AG10803 (cell line): Measurements from ENCODE around the gene TNPO1.

Experiments
- DNase-seq: peaks from one replicate; pipeline ENCODE4 v3.0.0; 2010; ENCODE audit warnings: low read depth
- H3K4me3 ChIP-seq: 2 replicates; pipeline ENCODE4 v1.5.1; 2011; ENCODE audit warnings: mild to moderate bottlenecking, low read length, control low read depth
- CTCF ChIP-seq: conservative IDR thresholded peaks from 2 replicates; pipeline ENCODE4 v1.5.1; 2011; ENCODE audit warnings: mild to moderate bottlenecking, low read length, control low read depth, inconsistent platforms

Gene TNPO1

GRCh38 chr5:72943307-72943706 lies 126.8 kb downstream of the TNPO1 start:
- TF ChIP-seq CTCF = no peak

GRCh38 chr5:72947498-72947897 lies 131.0 kb downstream of the TNPO1 start:
- TF ChIP-seq CTCF = no peak
- DNase-seq = no peak
- no peak overlapping the region for H3K4me3 ChIP-seq

More at GRCh38 chr5:72943307-72943706, 126.8 kb downstream of the TNPO1 start:
- H3K4me3 ChIP-seq = no peak overlapping the region
- DNase-seq = no peak

GRCh38 chr5:72949481-72949880 lies 133.0 kb downstream of the TNPO1 start:
- no peak for DNase-seq
- no peak overlapping the region for H3K4me3 ChIP-seq
- no peak for TF ChIP-seq CTCF

- DNase-seq = peak; percentile 75
- peak overlapping the region; percentile 6; the same call in 1 of the 2 replicates for H3K4me3 ChIP-seq
- TF ChIP-seq CTCF = no peak
Measured at GRCh38 chr5:72951671-72952468, 135.4 kb downstream of the TNPO1 start.

GRCh38 chr5:72954389-72954788 lies 137.9 kb downstream of the TNPO1 start:
- TF ChIP-seq CTCF = no peak
- H3K4me3 ChIP-seq = no peak overlapping the region
- DNase-seq = no peak

- no peak for DNase-seq
- peak overlapping the region; percentile 70 for H3K4me3 ChIP-seq
- no peak for TF ChIP-seq CTCF
Measured at GRCh38 chr5:72955143-72955767, 138.8 kb downstream of the TNPO1 start.

- DNase-seq = peak; percentile 96
- TF ChIP-seq CTCF = peak; percentile 54
Measured at GRCh38 chr5:72955768-72956323, 139.4 kb downstream of the TNPO1 start, which contains the start of gene FCHO2. Gene FCHO2 (plus strand): TSS chr5:72956041. CDS start chr5:72956097, 56 bp downstream.

More at GRCh38 chr5:72955768-72956323, 139.4 kb downstream of the TNPO1 start, which contains the start of gene FCHO2:
- H3K4me3 ChIP-seq = peak within 1 kb of the TSS; percentile 73
